ENCODE results near the gene SMURF2.

- TF ChIP-seq CTCF (conservative IDR thresholded peaks at IDR 0.05) (no peak), ZFX (IDR thresholded peaks at IDR 0.05) (no peak)
Observed at GRCh38 chr17:64571746-64572145, 90.4 kb downstream of the SMURF2 start.

Data from C4-2B (cell line).